GM12874 (cell line): ENCODE data around the gene PLA2G2E.

Source experiments
- TF ChIP-seq, protein P1 (sequence below): IDR thresholded peaks from 2 replicates; pipeline ENCODE4 v1.5.1; 2011; ENCODE audit warnings: low read depth, mild to moderate bottlenecking, control low read depth, low read length, moderate library complexity; ENCODE audit not compliant: insufficient read depth

PLA2G2E gene

DNA sequence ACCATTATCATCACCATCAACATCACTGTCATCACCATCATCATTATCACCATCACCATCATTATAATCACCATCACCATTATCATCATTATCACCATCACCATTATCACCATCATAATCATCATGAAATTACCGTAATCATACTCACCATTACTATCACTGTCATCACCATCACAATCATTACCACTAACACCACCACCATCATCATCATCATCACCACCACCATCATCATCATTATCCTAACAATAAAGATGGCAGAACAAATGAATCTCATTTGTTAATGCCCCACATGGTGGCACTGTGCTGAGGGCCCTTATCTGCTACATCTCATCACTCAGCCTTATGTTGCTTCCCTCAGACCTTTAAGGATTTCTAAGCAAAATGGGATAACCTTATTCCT lies 9.4 kb upstream of the PLA2G2E start:
- TF ChIP-seq, protein P1, sequence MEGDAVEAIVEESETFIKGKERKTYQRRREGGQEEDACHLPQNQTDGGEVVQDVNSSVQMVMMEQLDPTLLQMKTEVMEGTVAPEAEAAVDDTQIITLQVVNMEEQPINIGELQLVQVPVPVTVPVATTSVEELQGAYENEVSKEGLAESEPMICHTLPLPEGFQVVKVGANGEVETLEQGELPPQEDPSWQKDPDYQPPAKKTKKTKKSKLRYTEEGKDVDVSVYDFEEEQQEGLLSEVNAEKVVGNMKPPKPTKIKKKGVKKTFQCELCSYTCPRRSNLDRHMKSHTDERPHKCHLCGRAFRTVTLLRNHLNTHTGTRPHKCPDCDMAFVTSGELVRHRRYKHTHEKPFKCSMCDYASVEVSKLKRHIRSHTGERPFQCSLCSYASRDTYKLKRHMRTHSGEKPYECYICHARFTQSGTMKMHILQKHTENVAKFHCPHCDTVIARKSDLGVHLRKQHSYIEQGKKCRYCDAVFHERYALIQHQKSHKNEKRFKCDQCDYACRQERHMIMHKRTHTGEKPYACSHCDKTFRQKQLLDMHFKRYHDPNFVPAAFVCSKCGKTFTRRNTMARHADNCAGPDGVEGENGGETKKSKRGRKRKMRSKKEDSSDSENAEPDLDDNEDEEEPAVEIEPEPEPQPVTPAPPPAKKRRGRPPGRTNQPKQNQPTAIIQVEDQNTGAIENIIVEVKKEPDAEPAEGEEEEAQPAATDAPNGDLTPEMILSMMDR: no peak

DNA sequence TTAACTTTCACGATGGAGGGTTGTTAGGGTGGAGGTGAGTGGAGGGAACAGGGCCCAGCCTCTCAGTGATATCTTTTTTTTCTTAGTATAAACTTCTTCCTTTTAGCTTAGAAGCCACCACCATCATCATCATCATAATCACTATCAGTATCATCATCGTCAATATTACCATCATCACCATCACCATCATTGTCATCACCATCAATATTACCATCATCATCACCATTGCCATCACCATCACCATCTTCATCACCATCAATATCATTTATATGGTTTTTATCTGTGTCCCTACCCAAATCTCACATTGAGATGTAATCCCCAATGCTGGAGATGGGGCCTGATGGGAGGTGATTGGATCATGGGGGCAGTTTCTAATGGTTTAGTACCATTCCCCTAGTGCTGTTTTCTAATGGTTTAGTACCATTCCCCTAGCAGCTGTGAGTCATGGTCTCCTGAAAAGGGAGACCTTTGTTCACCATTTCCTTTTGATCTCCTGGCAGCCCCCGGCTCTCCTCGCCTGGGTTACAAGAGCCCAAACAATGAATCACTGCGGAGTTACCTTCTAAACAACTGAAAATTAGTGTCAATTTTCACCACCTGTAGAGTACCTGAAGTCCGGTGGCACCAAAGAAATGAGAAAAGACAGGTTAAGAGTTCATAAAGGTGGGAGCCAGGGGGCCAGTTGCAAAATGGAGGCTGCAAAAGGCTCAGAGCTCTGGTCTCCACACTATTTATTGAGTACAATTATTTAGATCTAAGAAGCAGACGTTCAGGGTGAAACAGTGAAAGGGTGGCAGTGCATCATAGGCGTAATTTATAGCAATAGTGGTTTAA lies 3.1 kb upstream of the PLA2G2E start:
- TF ChIP-seq, protein P1: no peak

DNA sequence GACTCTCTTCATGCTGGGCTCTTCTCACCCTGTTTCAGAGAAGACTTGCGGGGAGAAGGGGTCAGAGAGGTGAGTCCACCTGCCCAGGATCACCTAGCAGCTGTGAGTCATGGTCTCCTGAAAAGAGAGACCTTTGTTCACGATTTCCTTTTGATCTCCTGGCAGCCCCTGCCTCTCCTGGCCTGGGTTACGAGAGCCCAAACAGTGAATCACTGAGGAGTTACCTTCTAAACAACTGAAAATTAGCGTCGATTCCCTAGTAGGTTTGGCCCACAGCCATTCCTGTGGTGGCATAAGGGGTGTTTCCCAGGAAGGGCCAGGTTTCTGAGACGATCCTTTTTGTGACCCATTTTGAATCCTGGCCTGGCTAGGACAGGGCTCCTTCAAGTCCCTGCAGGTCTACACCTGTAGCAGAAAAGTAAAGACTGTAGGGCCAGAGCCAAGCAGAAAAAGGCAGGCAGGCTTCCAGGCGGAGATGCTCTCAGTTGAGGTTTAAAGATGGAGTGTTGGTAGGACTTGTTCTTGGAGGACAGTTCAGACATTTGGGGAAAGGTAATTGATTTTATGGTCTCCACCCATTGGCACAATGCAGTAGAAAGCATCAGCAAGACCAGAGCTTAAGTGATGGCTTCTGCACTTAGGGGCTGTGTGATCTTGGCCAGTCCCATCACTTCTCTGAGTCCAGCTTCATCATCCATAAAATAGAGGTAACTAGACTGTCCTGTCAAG lies 2.1 kb upstream of the PLA2G2E start:
- TF ChIP-seq, protein P1: no peak

DNA sequence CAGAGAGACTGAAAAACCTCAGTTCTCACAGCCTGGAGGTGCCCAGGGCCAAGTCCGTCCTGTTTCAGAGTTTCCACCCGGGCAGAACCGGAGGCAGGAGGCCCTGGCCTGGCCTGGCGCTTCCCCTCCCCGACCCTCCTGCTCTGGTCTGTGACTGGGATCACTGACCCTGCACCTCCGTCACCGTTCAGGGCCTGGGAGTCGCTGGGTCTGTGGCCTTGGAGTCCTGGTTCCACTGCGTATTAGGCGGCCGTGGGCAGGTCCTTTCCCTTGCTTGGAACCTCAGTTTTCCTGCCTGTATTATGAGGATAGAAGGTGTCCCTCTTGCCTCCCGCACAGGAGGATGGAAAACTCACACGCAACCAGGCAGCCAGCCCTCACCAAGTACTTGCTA lies 533 bp upstream of the PLA2G2E start:
- TF ChIP-seq, protein P1: no peak

DNA sequence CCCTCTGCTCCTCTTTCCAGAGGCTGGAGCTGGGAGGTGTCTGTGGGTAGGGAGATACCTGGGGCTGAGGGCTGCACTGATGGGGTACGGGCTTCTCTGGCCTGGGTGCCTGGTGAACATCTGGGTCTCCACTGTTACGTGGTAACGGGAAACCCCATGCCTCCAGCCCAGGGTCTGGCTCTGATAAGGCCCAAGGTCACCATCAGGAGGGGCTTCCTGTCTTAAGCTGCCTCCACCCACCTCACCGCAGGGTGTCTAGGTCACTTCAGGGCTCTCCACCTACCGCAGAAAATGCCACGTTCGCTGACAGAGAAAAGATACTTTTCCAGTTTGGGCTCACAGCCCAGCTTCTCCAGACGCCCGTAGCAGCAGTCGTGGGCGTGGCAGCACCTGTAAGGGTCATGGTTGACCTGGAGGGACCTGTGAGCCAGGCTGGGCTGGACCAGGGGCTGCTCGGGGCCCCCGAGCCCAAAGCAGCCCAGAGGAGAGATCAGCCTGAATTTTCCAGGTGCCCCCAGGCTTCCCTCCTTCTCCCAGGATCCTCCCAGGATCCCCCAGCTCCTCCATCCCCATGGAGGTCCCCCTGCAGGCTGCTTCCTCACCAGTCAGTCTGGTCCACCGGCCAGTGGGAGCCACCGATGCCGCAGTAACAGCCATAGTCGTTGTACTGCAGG lies 1.3 kb downstream of the PLA2G2E start:
- TF ChIP-seq, protein P1: no peak

DNA sequence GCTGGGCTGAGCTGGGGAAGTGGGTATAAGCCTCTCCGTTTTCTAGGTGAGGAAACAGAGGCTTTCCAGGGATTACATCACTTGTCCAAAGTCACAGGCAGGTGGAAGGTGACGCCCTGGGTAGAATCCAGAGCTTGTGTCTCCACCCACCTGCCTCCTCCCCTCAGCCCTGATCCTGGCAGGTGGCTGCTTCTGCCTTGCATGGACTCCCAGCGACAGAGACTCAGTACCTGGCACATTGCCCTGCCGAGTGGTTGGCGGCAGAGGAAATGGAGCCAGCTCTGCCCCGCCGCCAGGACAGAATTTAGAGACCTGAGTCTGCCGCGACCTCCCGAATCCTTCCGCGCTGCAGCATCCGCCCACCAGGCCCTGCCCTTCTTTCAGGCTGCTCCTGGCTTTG lies 2.1 kb downstream of the PLA2G2E start:
- TF ChIP-seq, protein P1: no peak

DNA sequence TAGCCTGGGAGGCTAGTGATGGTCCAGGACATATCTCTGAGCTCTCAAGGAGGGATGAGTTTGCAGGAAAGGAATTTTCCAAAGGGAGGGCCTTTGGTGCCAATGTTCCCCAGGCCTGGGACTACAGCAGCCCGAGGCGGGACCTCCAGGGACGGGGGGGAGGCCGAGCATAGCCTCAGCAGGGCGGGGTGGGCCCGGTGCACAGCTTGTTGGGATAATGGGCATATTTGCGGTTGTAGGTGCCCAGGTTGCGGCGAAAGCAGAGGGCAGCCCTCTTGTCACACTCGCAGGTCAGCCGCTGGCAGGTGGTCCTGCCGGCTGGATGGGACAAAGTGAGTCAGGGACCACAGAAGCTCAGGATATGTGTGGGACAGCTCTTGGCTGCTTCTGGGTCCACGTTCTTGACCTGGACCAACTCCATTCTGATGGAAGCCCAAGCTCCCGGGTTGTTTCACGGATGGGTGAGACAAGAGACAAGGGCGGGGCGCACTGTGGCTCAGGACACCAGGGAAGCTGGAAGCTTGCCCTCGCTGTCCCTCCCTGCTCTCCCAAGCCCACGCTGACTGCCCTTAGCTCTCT lies 3.2 kb downstream of the PLA2G2E start:
- TF ChIP-seq, protein P1: no peak
